IPS-20b (cell line): ENCODE results near the gene STAT2.

Experiments used
- H3K27ac ChIP-seq: one replicate; pipeline ENCODE4 v1.5.1; 2013; ENCODE audit warnings: low read length
- H3K27me3 ChIP-seq: 2 replicates; pipeline ENCODE4 v1.6.1; 2013; ENCODE audit warnings: mild to moderate bottlenecking, low read length, inconsistent platforms; ENCODE audit not compliant: insufficient read depth
- H3K36me3 ChIP-seq: 2 replicates; pipeline ENCODE4 v1.6.1; 2013; ENCODE audit warnings: low read depth, mild to moderate bottlenecking, inconsistent platforms, low read length, moderate library complexity; ENCODE audit not compliant: insufficient read depth
- H3K4me1 ChIP-seq: 2 replicates; pipeline ENCODE4 v1.6.1; 2013; ENCODE audit warnings: mild to moderate bottlenecking, control low read depth, inconsistent platforms, low read length, moderate library complexity; ENCODE audit not compliant: insufficient read depth
- H3K4me3 ChIP-seq: 2 replicates; pipeline ENCODE4 v1.5.1; 2013; ENCODE audit warnings: mild to moderate bottlenecking, low read length, inconsistent platforms
- H3K9ac ChIP-seq: 2 replicates; pipeline ENCODE4 v1.6.1; 2013; ENCODE audit warnings: low read depth, mild to moderate bottlenecking, inconsistent platforms, low read length, moderate library complexity
- H3K9me3 ChIP-seq: 2 replicates; pipeline ENCODE4 v1.6.1; 2013; ENCODE audit warnings: mild to moderate bottlenecking, low read depth, low read length, inconsistent platforms; ENCODE audit not compliant: insufficient read depth

Gene STAT2

GRCh38 chr12:56315622-56316473 lies 44.1 kb downstream of the STAT2 start, which contains the start of gene CNPY2:
Gene CNPY2 (minus strand): TSS chr12:56315988. CDS start chr12:56315217, 771 bp downstream.
- Histone ChIP-seq H3K36me3 (peaks cover 43% of the 10 kb centered on the region), H3K9me3 (no peaks in the 10 kb centered on the region), H3K9ac (peak within 1 kb of the TSS; percentile 99), H3K4me1 (peaks cover 7% of the 10 kb centered on the region), H3K4me3 (peak within 1 kb of the TSS; percentile 96), H3K27ac (peak within 1 kb of the TSS; percentile 65), H3K27me3 (no peaks in the 10 kb centered on the region)

- H3K27me3 ChIP-seq = no peaks in the 10 kb centered on the region
- peak overlapping the region; percentile 96 for H3K4me3 ChIP-seq
- peaks cover 50% of the 10 kb centered on the region for H3K36me3 ChIP-seq
- peak overlapping the region; percentile 99 for H3K9ac ChIP-seq
- peak overlapping the region; percentile 65 for H3K27ac ChIP-seq
- H3K9me3 ChIP-seq = no peaks in the 10 kb centered on the region
- peaks cover 7% of the 10 kb centered on the region for H3K4me1 ChIP-seq
Measured at GRCh38 chr12:56315249-56315621, 44.7 kb downstream of the STAT2 start.

GRCh38 chr12:56311003-56311402 lies 48.9 kb downstream of the STAT2 start:
- Histone ChIP-seq H3K9me3 (no peaks in the 10 kb centered on the region), H3K4me3 (no peak overlapping the region), H3K4me1 (peaks cover 7% of the 10 kb centered on the region), H3K27me3 (no peaks in the 10 kb centered on the region), H3K36me3 (peaks cover 73% of the 10 kb centered on the region), H3K9ac (no peak overlapping the region), H3K27ac (no peak overlapping the region)

- no peaks in the 10 kb centered on the region for H3K9me3 ChIP-seq
- H3K27me3 ChIP-seq = no peaks in the 10 kb centered on the region
- H3K9ac ChIP-seq = no peak overlapping the region
- no peak overlapping the region for H3K4me3 ChIP-seq
- H3K27ac ChIP-seq = no peak overlapping the region
- no peaks in the 10 kb centered on the region for H3K4me1 ChIP-seq
- peaks cover 82% of the 10 kb centered on the region for H3K36me3 ChIP-seq
Measured at GRCh38 chr12:56308714-56309113, 51.2 kb downstream of the STAT2 start.

- no peak overlapping the region for H3K4me3 ChIP-seq
- no peaks in the 10 kb centered on the region for H3K4me1 ChIP-seq
- H3K27ac ChIP-seq = no peak overlapping the region
- H3K27me3 ChIP-seq = no peaks in the 10 kb centered on the region
- H3K36me3 ChIP-seq = peaks cover 72% of the 10 kb centered on the region
- no peaks in the 10 kb centered on the region for H3K9me3 ChIP-seq
- no peak overlapping the region for H3K9ac ChIP-seq
Measured at GRCh38 chr12:56307221-56307965, 52.5 kb downstream of the STAT2 start.

- Histone ChIP-seq H3K9me3 (no peaks in the 10 kb centered on the region), H3K4me3 (no peak overlapping the region), H3K9ac (no peak overlapping the region), H3K36me3 (peaks cover 60% of the 10 kb centered on the region), H3K27ac (no peak overlapping the region), H3K27me3 (no peaks in the 10 kb centered on the region), H3K4me1 (no peaks in the 10 kb centered on the region)
Measured at GRCh38 chr12:56304872-56305590, 54.9 kb downstream of the STAT2 start.

GRCh38 chr12:56304276-56304675 lies 55.6 kb downstream of the STAT2 start:
- Histone ChIP-seq H3K36me3 (peaks cover 54% of the 10 kb centered on the region), H3K4me3 (no peak overlapping the region), H3K27me3 (no peaks in the 10 kb centered on the region), H3K4me1 (no peaks in the 10 kb centered on the region), H3K27ac (no peak overlapping the region), H3K9ac (no peak overlapping the region), H3K9me3 (no peaks in the 10 kb centered on the region)

GRCh38 chr12:56300644-56301464 lies 59.1 kb downstream of the STAT2 start:
- Histone ChIP-seq H3K9ac (peak overlapping the region; percentile 81), H3K36me3 (peaks cover 43% of the 10 kb centered on the region), H3K27ac (peak overlapping the region; percentile 79), H3K27me3 (no peaks in the 10 kb centered on the region), H3K4me3 (peak overlapping the region; percentile 94), H3K4me1 (no peaks in the 10 kb centered on the region), H3K9me3 (no peaks in the 10 kb centered on the region)

- H3K36me3 ChIP-seq = peaks cover 35% of the 10 kb centered on the region
- H3K4me1 ChIP-seq = no peaks in the 10 kb centered on the region
- no peaks in the 10 kb centered on the region for H3K9me3 ChIP-seq
- H3K27ac ChIP-seq = peak within 1 kb of the TSS; percentile 79
- peak within 1 kb of the TSS; percentile 94 for H3K4me3 ChIP-seq
- no peaks in the 10 kb centered on the region for H3K27me3 ChIP-seq
- peak within 1 kb of the TSS; percentile 89 for H3K9ac ChIP-seq
Measured at GRCh38 chr12:56299853-56300643, 59.9 kb downstream of the STAT2 start, which contains the start of gene CS. Gene CS (minus strand): TSS chr12:56300330. CDS start chr12:56300201, 129 bp downstream.

- H3K27ac ChIP-seq = no peak overlapping the region
- H3K4me1 ChIP-seq = no peaks in the 10 kb centered on the region
- no peaks in the 10 kb centered on the region for H3K27me3 ChIP-seq
- peak overlapping the region; percentile 89 for H3K9ac ChIP-seq
- peaks cover 34% of the 10 kb centered on the region for H3K36me3 ChIP-seq
- no peaks in the 10 kb centered on the region for H3K9me3 ChIP-seq
- H3K4me3 ChIP-seq = peak overlapping the region; percentile 94
Measured at GRCh38 chr12:56299308-56299852, 60.5 kb downstream of the STAT2 start.
